HAP-1 (cell line): ENCODE data around the gene SYT12.

Experiments used
- DNase-seq, 2 experiments: peaks; one replicate each; pipeline ENCODE4 v3.0.0-alpha.2; 2016 to 2020; ENCODE audit warnings: low spot score in 2 of 2
- H3K27me3 ChIP-seq: fragments of 250-450 bp; sonication (Bioruptor Pico); 2 replicates; pipeline ENCODE4 v1.5.1; 2020; ENCODE audit warnings: low read depth, mild to moderate bottlenecking, moderate library complexity
- H3K36me3 ChIP-seq: fragments of 250-450 bp; sonication (Bioruptor Pico); replicated peaks from 2 replicates; pipeline ENCODE4 v1.5.1; 2020; ENCODE audit warnings: mild to moderate bottlenecking
- H3K4me1 ChIP-seq: fragments of 250-450 bp; sonication (Bioruptor Pico); 2 replicates; pipeline ENCODE4 v1.5.1; 2020; ENCODE audit warnings: mild to moderate bottlenecking
- H3K4me3 ChIP-seq: fragments of 250-450 bp; sonication (Bioruptor Pico); 2 replicates; pipeline ENCODE4 v1.5.1; 2020; ENCODE audit warnings: mild to moderate bottlenecking, moderate library complexity
- H3K9me3 ChIP-seq: fragments of 250-450 bp; sonication (Bioruptor Pico); 2 replicates; pipeline ENCODE4 v1.5.1; 2020; ENCODE audit warnings: mild to moderate bottlenecking, moderate library complexity
- in situ Hi-C: fragments of 300-500 bp; cut with MboI; formaldehyde crosslinking; loops from 3 replicates; pipeline ENCODE4 v1.14.3; 2020; ENCODE audit warnings: low sequenced_read_pairs, inconsistent platforms, mixed read lengths

The SYT12 gene

GRCh38 chr11:67048515-67049130 is 25.7 kb downstream of the SYT12 start:
- Histone ChIP-seq H3K36me3 (no peaks in the 10 kb centered on the region), H3K27me3 (no peaks in the 10 kb centered on the region), H3K4me1 (no peaks in the 10 kb centered on the region), H3K4me3 (no peak overlapping the region), H3K9me3 (no peaks in the 10 kb centered on the region)
- DNase-seq = no peak
- in situ Hi-C loops = no loop called here

- Histone ChIP-seq H3K9me3 (no peaks in the 10 kb centered on the region), H3K27me3 (no peaks in the 10 kb centered on the region), H3K4me3 (no peak overlapping the region), H3K4me1 (peaks cover 3% of the 10 kb centered on the region; the same call in 1 of the 2 replicates), H3K36me3 (no peaks in the 10 kb centered on the region)
- in situ Hi-C loops = no loop called here
- no peak for DNase-seq
Measured at GRCh38 chr11:67050139-67050538, 27.2 kb downstream of the SYT12 start.

- peaks cover 3% of the 10 kb centered on the region; the same call in 1 of the 2 replicates for H3K4me1 ChIP-seq
- H3K36me3 ChIP-seq = no peaks in the 10 kb centered on the region
- DNase-seq = no peak
- H3K9me3 ChIP-seq = no peaks in the 10 kb centered on the region
- H3K4me3 ChIP-seq = no peak overlapping the region
- in situ Hi-C loops = no loop called here
- no peaks in the 10 kb centered on the region for H3K27me3 ChIP-seq
Measured at GRCh38 chr11:67051180-67051893, 28.4 kb downstream of the SYT12 start.

DNA sequence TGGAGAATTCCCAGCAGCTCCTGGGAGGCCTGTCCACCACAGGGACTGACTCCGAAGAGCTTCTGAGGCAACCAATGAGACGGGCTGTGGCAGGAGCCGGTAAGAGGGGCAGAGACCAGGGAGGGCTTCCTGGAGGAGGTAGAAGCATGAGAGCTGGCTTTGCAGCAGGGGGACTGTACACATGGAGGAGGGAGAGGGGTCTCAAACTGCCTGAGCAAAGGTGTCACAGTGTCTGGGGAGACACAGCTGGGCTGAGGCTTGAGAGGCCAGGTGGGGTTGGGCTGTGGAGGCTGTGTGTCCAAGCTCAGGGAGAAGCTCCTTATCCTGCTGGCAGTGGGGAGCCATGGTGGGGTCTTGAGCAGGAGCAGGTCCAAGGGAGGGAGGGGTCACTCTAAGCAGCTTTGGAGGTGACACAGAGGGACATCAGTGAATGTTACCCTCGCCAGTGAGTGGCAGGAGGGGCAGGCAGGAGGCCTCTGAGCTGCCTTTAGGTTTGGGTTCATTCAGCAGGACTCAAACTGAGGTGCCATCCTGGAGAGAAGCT is 29.1 kb downstream of the SYT12 start:
- H3K9me3 ChIP-seq = no peaks in the 10 kb centered on the region
- no peaks in the 10 kb centered on the region for H3K27me3 ChIP-seq
- H3K4me3 ChIP-seq = no peak overlapping the region
- peaks cover 3% of the 10 kb centered on the region; the same call in 1 of the 2 replicates for H3K4me1 ChIP-seq
- DNase-seq = no peak
- no peaks in the 10 kb centered on the region for H3K36me3 ChIP-seq
- in situ Hi-C loops = no loop called here

DNA sequence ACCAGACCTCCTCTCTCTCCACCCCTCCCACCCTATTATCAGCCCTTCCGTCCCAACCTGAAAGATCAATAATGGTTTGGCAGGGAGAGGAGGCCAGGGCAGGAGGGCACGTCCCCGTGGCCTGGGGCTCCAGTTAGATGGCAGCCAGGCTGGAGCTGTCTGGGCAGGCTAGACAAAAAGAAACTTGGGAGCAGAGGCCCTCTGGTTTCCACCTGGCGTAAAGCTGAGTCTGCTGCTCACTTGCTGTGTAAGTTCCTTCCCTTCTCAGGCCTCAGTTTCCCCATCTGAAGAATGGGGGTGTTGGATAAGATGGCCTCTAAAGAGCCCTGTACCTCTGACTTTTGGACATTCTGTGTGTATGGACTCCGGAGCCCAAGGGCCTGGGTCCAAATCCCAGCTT is 30.0 kb downstream of the SYT12 start:
- Histone ChIP-seq H3K4me1 (peaks cover 3% of the 10 kb centered on the region; the same call in 1 of the 2 replicates), H3K4me3 (no peak overlapping the region), H3K27me3 (no peaks in the 10 kb centered on the region), H3K9me3 (no peaks in the 10 kb centered on the region), H3K36me3 (no peaks in the 10 kb centered on the region)
- DNase-seq = no peak
- in situ Hi-C loops = no loop called here

DNA sequence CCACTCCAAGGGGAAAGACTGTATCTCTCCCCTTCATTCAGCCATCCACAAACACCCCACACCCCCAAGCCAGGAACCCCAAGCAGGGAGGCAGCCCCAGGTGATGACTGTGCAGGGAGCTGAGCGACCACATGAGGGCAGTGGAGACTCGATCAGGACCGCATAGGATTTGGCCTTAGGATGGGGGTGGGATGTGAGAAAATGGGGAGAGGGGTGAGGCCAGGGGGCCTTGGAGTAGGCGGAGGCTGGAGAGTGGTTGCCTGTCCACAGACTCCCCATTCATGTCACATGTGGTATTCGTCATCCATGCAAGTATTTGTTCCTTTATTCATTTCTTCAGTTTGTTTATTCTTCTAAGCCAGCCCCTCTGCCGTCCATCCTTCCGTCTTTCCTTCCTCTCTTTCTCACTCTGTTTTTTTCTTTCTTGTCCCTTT is 31.0 kb downstream of the SYT12 start:
- Histone ChIP-seq H3K36me3 (no peaks in the 10 kb centered on the region), H3K4me3 (no peak overlapping the region), H3K4me1 (peaks cover 3% of the 10 kb centered on the region; the same call in 1 of the 2 replicates), H3K27me3 (no peaks in the 10 kb centered on the region), H3K9me3 (no peaks in the 10 kb centered on the region)
- peak; percentile 19 to 73 for DNase-seq
- in situ Hi-C loops = no loop called here

DNA sequence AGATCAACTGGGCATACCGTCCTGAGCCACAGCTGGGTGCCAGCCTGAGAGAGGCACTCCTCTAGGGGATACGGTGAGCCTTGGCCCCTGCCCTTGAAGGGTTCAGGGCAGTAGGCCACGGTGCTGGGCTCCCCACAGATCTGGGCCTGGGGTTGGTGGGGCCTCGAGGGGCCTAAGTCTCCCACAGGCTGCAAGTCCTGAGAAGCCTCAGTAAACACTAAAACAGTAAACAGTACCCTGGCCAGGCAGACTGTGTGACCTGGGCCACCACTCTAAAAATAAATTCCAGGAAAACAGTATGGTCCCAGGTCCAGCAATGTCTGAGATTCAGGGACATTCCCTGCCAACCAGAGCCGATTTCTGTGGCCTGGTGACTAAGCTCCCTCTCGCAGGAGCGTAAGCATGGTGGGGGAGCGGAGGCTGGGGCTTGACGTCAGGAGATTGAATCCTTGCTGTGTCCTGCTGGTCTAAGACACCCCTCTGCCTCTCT is 31.5 kb downstream of the SYT12 start:
- Histone ChIP-seq H3K4me1 (peaks cover 3% of the 10 kb centered on the region; the same call in 1 of the 2 replicates), H3K27me3 (no peaks in the 10 kb centered on the region), H3K36me3 (no peaks in the 10 kb centered on the region), H3K4me3 (no peak overlapping the region), H3K9me3 (no peaks in the 10 kb centered on the region)
- in situ Hi-C loops = no loop called here
- DNase-seq = no peak

GRCh38 chr11:67054836-67055523 is 32.0 kb downstream of the SYT12 start:
- peak; percentile 62 to 72 for DNase-seq
- Histone ChIP-seq H3K4me3 (no peak overlapping the region), H3K4me1 (peaks cover 3% of the 10 kb centered on the region; the same call in 1 of the 2 replicates), H3K36me3 (no peaks in the 10 kb centered on the region), H3K27me3 (no peaks in the 10 kb centered on the region), H3K9me3 (no peaks in the 10 kb centered on the region)
- in situ Hi-C loops = no loop called here

GRCh38 chr11:67055812-67056211 is 32.9 kb downstream of the SYT12 start:
- Histone ChIP-seq H3K4me3 (no peak overlapping the region), H3K27me3 (no peaks in the 10 kb centered on the region), H3K9me3 (no peaks in the 10 kb centered on the region), H3K36me3 (no peaks in the 10 kb centered on the region), H3K4me1 (peaks cover 3% of the 10 kb centered on the region; the same call in 1 of the 2 replicates)
- no peak for DNase-seq
- in situ Hi-C loops = no loop called here

- in situ Hi-C loops = no loop called here
- H3K4me3 ChIP-seq = peak within 1 kb of the TSS; percentile 20
- DNase-seq = peak in 1 of 2 experiments; percentile 60
Measured at GRCh38 chr11:67056267-67057204, 33.6 kb downstream of the SYT12 start, which contains the start of gene RHOD. Gene RHOD, plus strand, starts transcription at chr11:67056847. Its CDS starts 56 bp downstream, at chr11:67056903.

GRCh38 chr11:67057205-67057672 is 34.3 kb downstream of the SYT12 start:
- in situ Hi-C loops = no loop called here
- Histone ChIP-seq H3K27me3 (no peaks in the 10 kb centered on the region), H3K4me3 (peak overlapping the region; percentile 17), H3K36me3 (no peaks in the 10 kb centered on the region), H3K9me3 (no peaks in the 10 kb centered on the region), H3K4me1 (peaks cover 3% of the 10 kb centered on the region; the same call in 1 of the 2 replicates)
- DNase-seq = no peak

More at GRCh38 chr11:67056267-67057204, 33.6 kb downstream of the SYT12 start, which contains the start of gene RHOD:
- Histone ChIP-seq H3K9me3 (no peaks in the 10 kb centered on the region), H3K36me3 (no peaks in the 10 kb centered on the region), H3K4me1 (peaks cover 3% of the 10 kb centered on the region; the same call in 1 of the 2 replicates), H3K27me3 (no peaks in the 10 kb centered on the region)

DNA sequence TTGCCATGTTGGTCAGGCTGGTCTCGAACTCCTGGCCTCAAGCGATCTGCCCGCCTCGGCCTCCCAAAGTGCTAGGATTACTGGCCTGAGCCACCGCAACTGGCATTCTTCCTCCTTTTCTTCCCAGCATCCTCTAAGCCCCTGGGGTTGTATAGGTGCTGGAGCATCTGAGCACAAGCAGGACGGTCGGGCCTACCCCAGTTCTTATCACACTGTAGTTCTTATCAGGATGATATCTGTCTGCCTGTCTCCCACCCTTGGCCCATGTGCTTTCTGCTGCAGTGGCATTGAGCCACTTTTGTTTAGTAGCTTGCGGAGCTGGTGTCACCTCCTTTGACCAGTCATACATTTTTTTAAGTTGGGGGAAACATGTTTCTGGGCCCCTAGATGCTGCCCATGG is 35.6 kb downstream of the SYT12 start:
- Histone ChIP-seq H3K27me3 (no peaks in the 10 kb centered on the region), H3K4me1 (peaks cover 3% of the 10 kb centered on the region; the same call in 1 of the 2 replicates), H3K36me3 (no peaks in the 10 kb centered on the region), H3K9me3 (no peaks in the 10 kb centered on the region), H3K4me3 (no peak overlapping the region)
- in situ Hi-C loops = no loop called here
- no peak for DNase-seq
